T-helper 2 cell treated with Interferon-gamma antibody and Interleukin-4, amounts not matched to agents 5 μg/mL and 100 μg/mL, for 36 hours (primary cell): ENCODE results near the gene UBE2R2.
"Not testable (repeated sequence)": the region's sequence is repeated elsewhere in the genome, so short reads cannot be mapped to it uniquely, and the experiment has no call there.

Experiments used
- DNase-seq: peaks from one replicate; pipeline ENCODE4 v3.0.0; 2021; ENCODE audit warnings: low spot score
- H3K27ac Mint-ChIP-seq: one replicate; pipeline ENCODE4 v1.8.0; 2021; ENCODE audit warnings: mild to moderate bottlenecking, mixed read lengths
- H3K27me3 Mint-ChIP-seq: one replicate; pipeline ENCODE4 v1.8.0; 2021; ENCODE audit warnings: low read depth, mixed read lengths
- H3K36me3 Mint-ChIP-seq: one replicate; pipeline ENCODE4 v1.8.0; 2021; ENCODE audit warnings: low read depth, mixed read lengths
- H3K4me1 Mint-ChIP-seq: one replicate; pipeline ENCODE4 v1.8.0; 2021; ENCODE audit warnings: low read depth, mixed read lengths
- H3K4me3 Mint-ChIP-seq: one replicate; pipeline ENCODE4 v1.8.0; 2022; ENCODE audit warnings: mild to moderate bottlenecking, moderate library complexity, mixed read lengths
- H3K9me3 Mint-ChIP-seq: one replicate; pipeline ENCODE4 v1.8.0; 2021; ENCODE audit warnings: mixed read lengths

The UBE2R2 gene

DNA sequence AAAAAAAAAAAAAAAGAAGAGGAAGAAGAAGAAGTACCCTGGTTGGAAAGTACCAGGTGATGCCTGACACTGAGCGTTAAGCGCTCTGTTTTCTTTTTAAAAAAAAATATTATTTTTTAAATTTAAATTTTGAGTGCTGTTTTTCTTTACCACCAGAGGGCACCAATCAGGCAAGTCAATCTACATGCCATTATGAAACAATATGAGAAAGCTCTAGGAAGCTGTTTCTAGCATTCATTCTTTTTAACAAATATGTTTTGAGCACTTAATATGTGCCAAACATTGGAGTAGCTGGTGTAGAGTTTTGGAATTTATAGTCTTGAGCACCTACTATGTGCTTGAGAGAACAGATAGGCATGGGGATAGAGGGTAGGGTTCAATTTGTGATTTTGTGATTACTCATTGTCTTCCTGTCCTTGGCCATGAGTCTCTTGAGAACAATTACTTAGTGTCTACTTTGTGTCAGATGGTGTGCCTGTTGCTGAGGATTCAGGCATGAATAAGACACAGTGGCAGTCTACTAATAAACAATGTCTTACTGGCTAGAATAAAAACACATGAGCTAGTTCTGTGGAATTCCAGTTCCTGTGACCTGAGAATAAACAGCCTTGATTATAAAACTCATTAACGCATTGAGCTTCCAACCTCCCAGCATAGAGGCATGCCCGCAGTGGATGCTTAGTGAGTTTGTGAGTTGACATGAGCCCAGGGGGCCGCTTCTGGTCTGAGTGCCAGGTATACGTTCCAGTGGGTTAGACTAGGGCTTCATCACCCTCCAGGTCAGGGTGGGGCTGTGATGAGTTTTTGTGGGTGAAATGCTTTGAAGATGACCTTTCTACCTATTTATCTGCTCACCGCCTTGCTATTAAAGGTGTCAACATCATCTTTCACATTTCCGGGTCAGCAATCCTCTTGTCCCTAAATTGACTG, 3.0 kb upstream of the UBE2R2 start:
- no peaks in the 10 kb centered on the region for H3K9me3 Mint-ChIP-seq
- peak overlapping the region; percentile 65 for H3K27ac Mint-ChIP-seq
- no peak for DNase-seq

GRCh38 chr9:33815781-33816180, 1.2 kb upstream of the UBE2R2 start:
- H3K27me3 Mint-ChIP-seq = peaks cover 6% of the 10 kb centered on the region
- peak overlapping the region; percentile 87 for H3K4me3 Mint-ChIP-seq
- H3K27ac Mint-ChIP-seq = peak overlapping the region; percentile 98
- DNase-seq = no peak
- H3K36me3 Mint-ChIP-seq = peaks cover 10% of the 10 kb centered on the region
- peaks cover 42% of the 10 kb centered on the region for H3K4me1 Mint-ChIP-seq
- H3K9me3 Mint-ChIP-seq = no peaks in the 10 kb centered on the region

More for the DNA sequence above, 3.0 kb upstream of the UBE2R2 start:
- H3K4me1 Mint-ChIP-seq = peaks cover 31% of the 10 kb centered on the region
- H3K4me3 Mint-ChIP-seq = no peak overlapping the region
- peaks cover 9% of the 10 kb centered on the region for H3K27me3 Mint-ChIP-seq
- H3K36me3 Mint-ChIP-seq = peaks cover 7% of the 10 kb centered on the region

DNA sequence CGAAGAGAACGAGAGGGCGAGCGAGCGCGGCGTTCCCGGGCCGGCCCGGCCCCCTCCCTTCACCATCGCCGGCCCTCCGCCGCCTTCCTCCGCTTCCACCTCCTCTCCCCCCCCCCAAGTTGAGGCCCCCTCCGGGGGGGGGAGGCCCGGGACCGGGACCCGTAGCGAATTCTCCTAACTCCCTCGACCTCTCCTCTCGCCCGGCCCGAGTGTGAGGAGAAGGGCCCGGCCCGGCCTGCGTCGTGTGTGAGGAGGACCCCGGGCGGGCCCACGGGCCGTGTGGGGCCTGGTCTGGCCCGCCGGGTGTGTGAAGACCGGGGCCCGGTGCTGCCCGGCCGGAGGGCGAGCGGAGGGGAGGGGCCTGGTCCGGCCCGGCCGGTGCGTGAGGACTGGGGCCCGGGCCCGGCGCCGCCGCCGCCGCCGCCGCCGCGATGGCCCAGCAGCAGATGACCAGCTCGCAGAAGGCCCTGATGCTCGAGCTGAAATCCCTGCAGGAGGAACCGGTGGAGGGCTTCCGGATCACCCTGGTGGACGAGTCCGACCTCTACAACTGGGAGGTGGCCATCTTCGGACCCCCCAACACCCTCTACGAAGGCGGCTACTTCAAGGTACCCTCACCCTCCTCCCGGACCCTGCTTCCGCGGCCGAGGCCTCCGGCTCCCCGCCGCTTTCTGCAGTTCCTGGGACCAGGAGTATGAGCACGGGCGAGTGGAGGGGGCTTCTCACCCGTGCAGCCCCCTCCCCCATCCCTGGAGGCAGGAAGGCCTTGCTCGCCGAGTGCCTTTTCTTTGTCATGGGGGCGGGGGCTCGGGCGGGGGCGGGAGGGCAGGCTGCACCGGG, 587 bp downstream of the UBE2R2 start:
- peak; percentile 51 for DNase-seq
- Mint-ChIP-seq H3K4me3 (peak overlapping the region; percentile 86), H3K27me3 (no peaks in the 10 kb centered on the region), H3K36me3 (peaks cover 14% of the 10 kb centered on the region), H3K4me1 (peaks cover 45% of the 10 kb centered on the region), H3K27ac (peak overlapping the region; percentile 85), H3K9me3 (no peaks in the 10 kb centered on the region)

DNA sequence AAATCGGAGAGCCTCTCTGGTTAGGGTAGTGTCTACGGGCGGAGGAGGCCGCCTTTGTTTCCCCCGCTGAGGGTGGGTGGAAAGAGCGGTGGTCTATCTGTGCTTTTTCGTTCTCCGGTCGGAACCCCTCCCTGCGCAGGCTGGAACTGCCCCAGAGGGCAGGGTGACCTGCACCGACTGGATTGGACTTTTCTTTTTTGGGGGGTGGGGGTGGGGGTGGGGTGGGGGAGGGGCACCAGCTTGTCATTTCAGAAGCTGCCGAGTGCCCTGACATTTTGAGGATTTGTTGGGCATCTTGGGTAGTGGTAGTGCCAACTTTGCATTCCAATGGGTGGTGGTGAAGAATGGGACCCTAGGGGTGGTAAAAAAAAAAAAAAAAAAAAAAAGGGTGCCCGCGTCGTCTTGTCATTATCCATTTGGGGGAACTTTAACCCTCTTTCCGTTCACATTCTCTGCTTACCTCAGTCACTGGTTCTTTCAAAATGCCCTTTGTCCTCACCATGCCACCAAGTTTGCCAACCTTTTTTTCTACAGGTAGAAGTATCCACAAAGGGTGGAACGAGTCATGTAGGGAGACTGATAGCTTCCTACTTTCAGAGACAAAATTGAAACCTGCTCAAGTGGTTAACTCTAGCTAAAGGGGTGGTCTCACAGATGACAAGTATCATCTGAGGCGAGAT, 1.3 kb downstream of the UBE2R2 start:
- peaks cover 45% of the 10 kb centered on the region for H3K4me1 Mint-ChIP-seq
- peak overlapping the region; percentile 86 for H3K4me3 Mint-ChIP-seq
- peaks cover 14% of the 10 kb centered on the region for H3K36me3 Mint-ChIP-seq
- no peak for DNase-seq
- no peaks in the 10 kb centered on the region for H3K9me3 Mint-ChIP-seq
- H3K27me3 Mint-ChIP-seq = no peaks in the 10 kb centered on the region
- peak overlapping the region; percentile 85 for H3K27ac Mint-ChIP-seq

- Mint-ChIP-seq H3K36me3 (peaks cover 14% of the 10 kb centered on the region), H3K4me3 (peak overlapping the region; percentile 86), H3K27me3 (no peaks in the 10 kb centered on the region), H3K4me1 (peaks cover 45% of the 10 kb centered on the region), H3K27ac (peak overlapping the region; percentile 85), H3K9me3 (no peaks in the 10 kb centered on the region)
- no peak for DNase-seq
Measured at GRCh38 chr9:33818847-33819500, 2.0 kb downstream of the UBE2R2 start.

- no peaks in the 10 kb centered on the region for H3K27me3 Mint-ChIP-seq
- H3K36me3 Mint-ChIP-seq = peaks cover 15% of the 10 kb centered on the region
- peak overlapping the region; percentile 86 for H3K4me3 Mint-ChIP-seq
- no peak overlapping the region for H3K27ac Mint-ChIP-seq
- H3K9me3 Mint-ChIP-seq = no peaks in the 10 kb centered on the region
- H3K4me1 Mint-ChIP-seq = peaks cover 34% of the 10 kb centered on the region
- DNase-seq = no peak
Measured at GRCh38 chr9:33820231-33820745, 3.3 kb downstream of the UBE2R2 start.

DNA sequence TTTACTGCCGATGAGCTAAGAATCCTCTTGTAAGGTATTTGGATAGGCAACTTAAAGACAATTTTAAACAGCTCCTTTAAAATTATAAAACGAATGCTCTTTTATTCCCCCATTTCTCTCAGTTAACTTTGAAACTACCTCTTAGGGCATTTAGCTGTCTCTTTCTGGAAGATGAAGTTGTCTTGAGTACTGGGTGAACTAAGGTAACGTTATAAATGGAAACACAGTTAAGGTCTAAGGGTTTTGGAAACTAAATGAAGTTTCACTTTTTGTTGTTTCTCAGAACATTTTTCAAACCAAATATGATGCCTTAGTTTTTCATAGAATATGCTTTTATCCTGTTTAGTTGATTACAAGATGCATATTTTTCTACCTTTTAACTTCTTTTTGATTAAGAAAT, 6.8 kb downstream of the UBE2R2 start:
- Mint-ChIP-seq H3K27ac (no peak overlapping the region), H3K36me3 (peaks cover 16% of the 10 kb centered on the region)

DNA sequence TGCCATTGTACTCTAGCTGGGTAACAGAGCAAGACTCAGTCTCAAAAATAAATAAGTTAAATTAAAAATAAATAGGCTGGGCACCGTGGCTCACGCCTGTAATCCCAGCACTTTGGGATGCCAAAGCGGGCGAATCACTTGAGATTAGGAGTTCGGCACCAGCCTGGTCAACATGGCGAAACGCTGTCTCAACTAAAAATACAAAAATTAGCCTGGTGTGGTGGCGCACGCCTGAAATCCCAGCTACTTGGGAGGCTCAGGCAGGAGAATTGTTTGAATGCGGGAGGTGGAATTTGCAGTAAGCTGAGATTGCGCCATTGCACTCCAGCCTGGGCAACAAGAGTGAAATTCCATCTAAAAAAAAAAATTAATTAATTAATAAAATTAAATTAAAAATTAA, 10.3 kb downstream of the UBE2R2 start:
- DNase-seq, H3K27me3 Mint-ChIP-seq, H3K4me3 Mint-ChIP-seq, H3K27ac Mint-ChIP-seq, H3K4me1 Mint-ChIP-seq, H3K36me3 Mint-ChIP-seq, H3K9me3 Mint-ChIP-seq: not testable (repeated sequence)

More for the DNA sequence above, 6.8 kb downstream of the UBE2R2 start:
- DNase-seq = no peak
- H3K4me1 Mint-ChIP-seq = peaks cover 21% of the 10 kb centered on the region
- no peaks in the 10 kb centered on the region for H3K9me3 Mint-ChIP-seq
- H3K27me3 Mint-ChIP-seq = no peaks in the 10 kb centered on the region
- H3K4me3 Mint-ChIP-seq = no peak overlapping the region

DNA sequence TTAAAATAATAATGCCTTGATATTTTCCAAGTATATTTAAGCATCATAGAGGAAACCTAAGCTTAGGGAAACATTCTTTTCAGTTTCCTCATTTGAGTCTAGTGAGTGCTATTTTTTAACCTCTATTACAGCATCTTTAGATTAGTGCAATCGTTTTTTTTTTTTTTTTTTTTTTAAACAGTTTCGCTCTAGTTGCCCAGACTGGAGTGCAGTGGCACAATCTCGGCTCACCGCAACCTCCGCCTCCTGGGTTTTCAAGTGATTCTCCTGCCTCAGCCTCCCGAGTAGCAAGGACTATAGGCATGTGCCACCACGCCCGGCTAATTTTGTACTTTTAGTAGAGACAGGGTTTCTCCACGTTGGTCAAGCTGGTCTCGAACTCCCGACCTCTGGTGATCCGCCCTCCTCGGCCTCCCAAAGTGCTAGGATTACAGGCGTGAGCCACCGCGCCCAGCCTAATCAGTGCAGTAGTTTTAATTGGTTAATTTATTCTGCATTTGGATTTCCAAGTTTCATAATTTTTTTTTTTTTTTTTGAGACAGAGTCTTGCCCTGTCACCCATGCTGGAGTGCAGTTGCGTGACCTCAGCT, 12.8 kb downstream of the UBE2R2 start:
- H3K9me3 Mint-ChIP-seq, H3K27me3 Mint-ChIP-seq, H3K4me3 Mint-ChIP-seq, H3K36me3 Mint-ChIP-seq, H3K27ac Mint-ChIP-seq, H3K4me1 Mint-ChIP-seq, DNase-seq: not testable (repeated sequence)

GRCh38 chr9:33835625-33836260, 18.8 kb downstream of the UBE2R2 start:
- Mint-ChIP-seq H3K4me3 (no peak overlapping the region), H3K9me3 (no peaks in the 10 kb centered on the region), H3K27ac (no peak overlapping the region), H3K36me3 (no peaks in the 10 kb centered on the region), H3K27me3 (no peaks in the 10 kb centered on the region), H3K4me1 (peaks cover 10% of the 10 kb centered on the region)
- DNase-seq = no peak

DNA sequence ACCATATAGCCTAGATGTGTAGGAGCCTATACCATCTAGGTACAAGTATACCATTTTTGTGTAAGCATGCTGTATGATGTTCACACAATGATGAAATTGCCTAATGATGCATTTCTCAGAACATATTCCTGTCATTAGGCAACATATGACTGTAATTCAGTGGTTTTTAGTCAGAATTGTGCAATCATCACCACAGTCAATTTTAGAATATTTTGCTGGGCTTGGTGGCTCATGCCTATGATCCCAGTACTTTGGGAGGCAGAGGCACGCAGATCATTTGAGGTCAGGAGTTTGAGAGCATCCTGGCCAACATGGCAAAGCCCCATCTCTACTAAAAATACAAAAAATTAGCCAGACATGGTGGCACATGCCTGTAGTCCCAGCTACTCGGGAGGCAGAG, 19.3 kb downstream of the UBE2R2 start:
- H3K27me3 Mint-ChIP-seq, DNase-seq, H3K4me3 Mint-ChIP-seq, H3K36me3 Mint-ChIP-seq, H3K9me3 Mint-ChIP-seq, H3K27ac Mint-ChIP-seq: not testable (repeated sequence)
- peaks cover 10% of the 10 kb centered on the region for H3K4me1 Mint-ChIP-seq

DNA sequence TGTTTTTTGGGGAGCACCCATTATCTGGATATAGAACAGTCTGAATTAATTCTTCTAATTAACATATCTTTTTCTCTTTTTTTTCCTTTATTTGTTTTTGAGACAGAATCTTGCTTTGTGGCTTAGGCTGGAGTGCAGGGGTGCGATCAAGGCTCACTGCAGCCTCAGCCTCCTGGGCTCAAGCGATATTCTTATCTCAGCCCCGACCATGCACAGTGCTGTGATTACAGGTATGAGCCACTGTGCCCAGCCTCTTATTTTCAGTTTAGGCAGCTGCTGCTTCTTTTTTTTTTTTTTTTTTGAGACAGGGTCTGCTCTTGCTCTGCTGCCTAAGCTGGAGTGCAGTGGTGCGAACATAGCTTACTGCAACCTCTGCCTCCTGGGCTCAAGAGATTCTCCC, 20.2 kb downstream of the UBE2R2 start:
- H3K36me3 Mint-ChIP-seq = no peaks in the 10 kb centered on the region
- H3K27me3 Mint-ChIP-seq = no peaks in the 10 kb centered on the region
- H3K27ac Mint-ChIP-seq = no peak overlapping the region
- H3K9me3 Mint-ChIP-seq = no peaks in the 10 kb centered on the region
- H3K4me1 Mint-ChIP-seq = peaks cover 13% of the 10 kb centered on the region
- H3K4me3 Mint-ChIP-seq = no peak overlapping the region
- no peak for DNase-seq
